Stimulated activated CD8-positive, alpha-beta memory T cell treated with anti-CD3 and anti-CD28 coated beads, Interleukin-15, amount 100 ng/mL, for 24 hours (primary cell): Measurements from ENCODE around the gene KCNAB1.
"Not testable (repeated sequence)": the region's sequence is repeated elsewhere in the genome, so short reads cannot be mapped to it uniquely, and the experiment has no call there.

Experiments used
- DNase-seq: peaks from one replicate; pipeline ENCODE4 v3.0.0-alpha.2; 2020; ENCODE audit warnings: low read depth

Gene KCNAB1

GRCh38 chr3:156273111-156273694 lies 152.8 kb downstream of the KCNAB1 start:
- no peak for DNase-seq

- no peak for DNase-seq
These were observed 154.4 kb downstream of the KCNAB1 start for GRCh38 chr3:156274791-156275190.

GRCh38 chr3:156284637-156285036 lies 164.3 kb downstream of the KCNAB1 start:
- not testable (repeated sequence) for DNase-seq

- no peak for DNase-seq
These were observed 165.2 kb downstream of the KCNAB1 start for GRCh38 chr3:156285626-156286025.

GRCh38 chr3:156290924-156291271 lies 170.5 kb downstream of the KCNAB1 start:
- DNase-seq, result no peak

- DNase-seq, result no peak
These were observed 171.1 kb downstream of the KCNAB1 start for GRCh38 chr3:156291272-156292123.

- no peak for DNase-seq
These were observed 173.2 kb downstream of the KCNAB1 start for GRCh38 chr3:156293566-156293965.

GRCh38 chr3:156297582-156297981 lies 177.2 kb downstream of the KCNAB1 start:
- no peak for DNase-seq

- DNase-seq, result no peak
These were observed 177.6 kb downstream of the KCNAB1 start for GRCh38 chr3:156298014-156298413.

GRCh38 chr3:156298938-156299337 lies 178.6 kb downstream of the KCNAB1 start:
- DNase-seq, result no peak

GRCh38 chr3:156299569-156299968 lies 179.2 kb downstream of the KCNAB1 start:
- no peak for DNase-seq

GRCh38 chr3:156300371-156300770 lies 180.0 kb downstream of the KCNAB1 start:
- no peak for DNase-seq

GRCh38 chr3:156300929-156301840 lies 180.8 kb downstream of the KCNAB1 start:
- no peak for DNase-seq

- DNase-seq, result no peak
These were observed 182.8 kb downstream of the KCNAB1 start for GRCh38 chr3:156303001-156303707.

- DNase-seq, result no peak
These were observed 184.0 kb downstream of the KCNAB1 start for GRCh38 chr3:156304406-156304805.

- no peak for DNase-seq
These were observed 185.3 kb downstream of the KCNAB1 start for GRCh38 chr3:156305672-156306071.

- DNase-seq, result no peak
These were observed 187.3 kb downstream of the KCNAB1 start for GRCh38 chr3:156307704-156308103.

GRCh38 chr3:156311431-156311830 lies 191.1 kb downstream of the KCNAB1 start:
- DNase-seq, result no peak

GRCh38 chr3:156311930-156312329 lies 191.6 kb downstream of the KCNAB1 start:
- no peak for DNase-seq

- DNase-seq, result no peak
These were observed 195.7 kb downstream of the KCNAB1 start for GRCh38 chr3:156316076-156316475.

GRCh38 chr3:156317462-156318074 lies 197.2 kb downstream of the KCNAB1 start:
- DNase-seq, result no peak

- no peak for DNase-seq
These were observed 201.6 kb downstream of the KCNAB1 start for GRCh38 chr3:156321945-156322344.
